ENCODE data around the gene SUSD4.

Gene SUSD4

GRCh38 chr1:223390618-223391017 lies 26.6 kb upstream of the SUSD4 start:
- H3K4me3 ChIP-seq (ENCODE audit: insufficient read length, low read depth), result no peak overlapping the region
- H3K9ac ChIP-seq (ENCODE audit: insufficient read length, low read depth), result no peak overlapping the region
- no peaks in the 10 kb centered on the region for H3K27me3 ChIP-seq (ENCODE audit: insufficient read depth, insufficient read length)
- H3K36me3 ChIP-seq (ENCODE audit: insufficient read depth, insufficient read length, low read length), result no peaks in the 10 kb centered on the region
- no peak for DNase-seq (ENCODE audit: low read depth, low spot score)
- peaks cover 8% of the 10 kb centered on the region; the same call in 1 of the 2 replicates for H3K9me3 ChIP-seq (ENCODE audit: insufficient read depth, low read length)
- H3K4me1 ChIP-seq (ENCODE audit: insufficient read depth, insufficient read length), result no peaks in the 10 kb centered on the region
- no peak for TF ChIP-seq SUZ12 (IDR thresholded peaks at IDR 0.05; ENCODE audit: extremely low read depth, insufficient read depth, insufficient read length)
- TF ChIP-seq YY1 (IDR thresholded peaks at IDR 0.05; ENCODE audit: insufficient read depth, insufficient read length), result no peak
- TF ChIP-seq ZNF274 (IDR thresholded peaks at IDR 0.05; ENCODE audit: low read depth, low read length), result no peak

DNA sequence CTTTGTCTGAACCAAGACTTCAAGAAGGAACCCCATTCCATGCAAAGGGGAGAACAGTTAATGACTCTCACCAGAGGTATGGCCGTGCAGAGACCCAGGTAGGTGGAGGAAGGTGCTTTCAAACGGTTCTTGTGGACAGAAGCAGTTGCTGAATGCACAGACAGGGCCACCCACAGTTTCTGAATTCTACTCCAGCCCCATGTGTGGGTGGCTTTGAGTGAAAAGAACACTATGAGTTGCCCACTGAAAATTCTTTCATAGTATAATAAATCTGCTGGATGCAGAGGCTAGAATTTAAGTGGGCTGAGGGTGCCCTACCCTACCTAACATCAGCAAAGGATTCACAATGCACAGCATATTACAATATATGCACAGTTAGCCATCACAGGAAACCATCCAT lies 22.0 kb upstream of the SUSD4 start:
- TF ChIP-seq SUZ12 (IDR thresholded peaks at IDR 0.05; ENCODE audit: extremely low read depth, insufficient read depth, insufficient read length), result no peak
- TF ChIP-seq ZNF274 (IDR thresholded peaks at IDR 0.05; ENCODE audit: low read depth, low read length), result no peak
- no peaks in the 10 kb centered on the region for H3K36me3 ChIP-seq (ENCODE audit: insufficient read depth, insufficient read length, low read length)
- no peak for DNase-seq (ENCODE audit: low read depth, low spot score)
- H3K4me1 ChIP-seq (ENCODE audit: insufficient read depth, insufficient read length), result no peaks in the 10 kb centered on the region
- H3K9ac ChIP-seq (ENCODE audit: insufficient read length, low read depth), result no peak overlapping the region
- no peak overlapping the region for H3K4me3 ChIP-seq (ENCODE audit: insufficient read length, low read depth)
- no peaks in the 10 kb centered on the region for H3K27me3 ChIP-seq (ENCODE audit: insufficient read depth, insufficient read length)
- H3K9me3 ChIP-seq (ENCODE audit: insufficient read depth, low read length), result no peaks in the 10 kb centered on the region

DNA sequence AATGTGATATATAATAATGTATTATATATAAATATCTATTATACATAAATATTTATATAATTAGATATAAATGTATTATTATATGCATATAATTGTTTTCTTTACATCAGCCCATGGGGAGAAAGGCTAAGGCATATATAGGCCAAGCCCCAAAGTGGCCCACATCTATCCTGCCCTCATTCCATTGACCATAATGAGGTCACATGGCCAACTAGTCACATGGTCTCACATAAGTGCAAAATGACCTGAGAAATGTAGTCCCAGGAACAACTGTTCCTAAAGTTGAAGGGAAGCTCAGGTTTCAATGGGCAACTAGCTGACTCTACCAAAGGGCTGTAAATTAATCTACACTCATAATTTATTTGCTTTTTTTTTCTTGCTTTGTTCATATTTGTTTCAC lies 14.8 kb upstream of the SUSD4 start:
- Histone ChIP-seq H3K4me3 (ENCODE audit: insufficient read length, low read depth) (no peak overlapping the region), H3K36me3 (ENCODE audit: insufficient read depth, insufficient read length, low read length) (no peaks in the 10 kb centered on the region), H3K9ac (ENCODE audit: insufficient read length, low read depth) (no peak overlapping the region), H3K4me1 (ENCODE audit: insufficient read depth, insufficient read length) (no peaks in the 10 kb centered on the region), H3K9me3 (ENCODE audit: insufficient read depth, low read length) (peaks cover 12% of the 10 kb centered on the region), H3K27me3 (ENCODE audit: insufficient read depth, insufficient read length) (no peaks in the 10 kb centered on the region)
- no peak for TF ChIP-seq SUZ12 (IDR thresholded peaks at IDR 0.05; ENCODE audit: extremely low read depth, insufficient read depth, insufficient read length)
- no peak for TF ChIP-seq YY1 (IDR thresholded peaks at IDR 0.05; ENCODE audit: insufficient read depth, insufficient read length)
- TF ChIP-seq ZNF274 (IDR thresholded peaks at IDR 0.05; ENCODE audit: low read depth, low read length), result no peak
- no peak for DNase-seq (ENCODE audit: low read depth, low spot score)

- no peak overlapping the region for H3K9ac ChIP-seq (ENCODE audit: insufficient read length, low read depth)
- H3K4me3 ChIP-seq (ENCODE audit: insufficient read length, low read depth), result no peak overlapping the region
- H3K36me3 ChIP-seq (ENCODE audit: insufficient read depth, insufficient read length, low read length), result no peaks in the 10 kb centered on the region
- H3K4me1 ChIP-seq (ENCODE audit: insufficient read depth, insufficient read length), result no peaks in the 10 kb centered on the region
- peaks cover 24% of the 10 kb centered on the region for H3K9me3 ChIP-seq (ENCODE audit: insufficient read depth, low read length)
- no peak for TF ChIP-seq SUZ12 (IDR thresholded peaks at IDR 0.05; ENCODE audit: extremely low read depth, insufficient read depth, insufficient read length)
- TF ChIP-seq YY1 (IDR thresholded peaks at IDR 0.05; ENCODE audit: insufficient read depth, insufficient read length), result no peak
- no peak for TF ChIP-seq ZNF274 (IDR thresholded peaks at IDR 0.05; ENCODE audit: low read depth, low read length)
- no peak for DNase-seq (ENCODE audit: low read depth, low spot score)
- no peaks in the 10 kb centered on the region for H3K27me3 ChIP-seq (ENCODE audit: insufficient read depth, insufficient read length)
Observed at GRCh38 chr1:223374064-223374610, 10.2 kb upstream of the SUSD4 start.

GRCh38 chr1:223364685-223365382 lies 858 bp upstream of the SUSD4 start:
- peak overlapping the region; percentile 49 for H3K4me3 ChIP-seq (ENCODE audit: insufficient read length, low read depth)
- peaks cover 48% of the 10 kb centered on the region for H3K27me3 ChIP-seq (ENCODE audit: insufficient read depth, insufficient read length)
- no peak for TF ChIP-seq YY1 (IDR thresholded peaks at IDR 0.05; ENCODE audit: insufficient read depth, insufficient read length)
- TF ChIP-seq SUZ12 (IDR thresholded peaks at IDR 0.05; ENCODE audit: extremely low read depth, insufficient read depth, insufficient read length), result peak; percentile 59
- H3K9me3 ChIP-seq (ENCODE audit: insufficient read depth, low read length), result no peaks in the 10 kb centered on the region
- H3K4me1 ChIP-seq (ENCODE audit: insufficient read depth, insufficient read length), result no peaks in the 10 kb centered on the region
- peak overlapping the region; percentile 42 for H3K9ac ChIP-seq (ENCODE audit: insufficient read length, low read depth)
- H3K36me3 ChIP-seq (ENCODE audit: insufficient read depth, insufficient read length, low read length), result no peaks in the 10 kb centered on the region
- DNase-seq (ENCODE audit: low read depth, low spot score), result no peak

GRCh38 chr1:223363057-223363855 lies 720 bp downstream of the SUSD4 start:
- TF ChIP-seq ZNF274 (IDR thresholded peaks at IDR 0.05; ENCODE audit: low read depth, low read length), result no peak
- TF ChIP-seq SUZ12 (IDR thresholded peaks at IDR 0.05; ENCODE audit: extremely low read depth, insufficient read depth, insufficient read length), result no peak
- TF ChIP-seq YY1 (IDR thresholded peaks at IDR 0.05; ENCODE audit: insufficient read depth, insufficient read length), result no peak
- Histone ChIP-seq H3K27me3 (ENCODE audit: insufficient read depth, insufficient read length) (peaks cover 48% of the 10 kb centered on the region), H3K9me3 (ENCODE audit: insufficient read depth, low read length) (no peaks in the 10 kb centered on the region), H3K9ac (ENCODE audit: insufficient read length, low read depth) (peak overlapping the region; percentile 64), H3K4me1 (ENCODE audit: insufficient read depth, insufficient read length) (no peaks in the 10 kb centered on the region), H3K36me3 (ENCODE audit: insufficient read depth, insufficient read length, low read length) (no peaks in the 10 kb centered on the region), H3K4me3 (ENCODE audit: insufficient read length, low read depth) (peak overlapping the region; percentile 61)
- no peak for DNase-seq (ENCODE audit: low read depth, low spot score)

DNA sequence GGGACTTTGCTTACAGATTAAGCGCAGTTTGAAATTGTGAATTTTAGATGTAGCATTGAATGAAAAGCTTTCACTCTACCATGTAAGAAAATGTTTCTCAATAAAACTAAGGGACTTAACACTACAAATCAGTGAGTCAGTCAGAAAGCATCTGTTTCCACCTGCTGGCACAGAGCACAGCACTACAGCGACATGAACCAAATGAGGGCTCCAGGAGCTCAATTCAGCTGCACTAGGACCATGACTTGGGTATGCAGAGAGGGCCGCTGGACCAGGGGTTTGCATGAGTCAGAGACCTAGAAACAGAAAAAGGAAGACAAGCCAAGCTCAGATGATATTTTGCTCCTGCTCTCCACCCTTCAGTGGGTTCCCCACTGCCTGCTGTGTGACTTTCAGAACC lies 5.2 kb downstream of the SUSD4 start:
- H3K9ac ChIP-seq (ENCODE audit: insufficient read length, low read depth), result no peak overlapping the region
- no peak overlapping the region for H3K4me3 ChIP-seq (ENCODE audit: insufficient read length, low read depth)
- H3K27me3 ChIP-seq (ENCODE audit: insufficient read depth, insufficient read length), result peaks cover 25% of the 10 kb centered on the region
- H3K9me3 ChIP-seq (ENCODE audit: insufficient read depth, low read length), result no peaks in the 10 kb centered on the region
- no peak for DNase-seq (ENCODE audit: low read depth, low spot score)
- no peaks in the 10 kb centered on the region for H3K4me1 ChIP-seq (ENCODE audit: insufficient read depth, insufficient read length)
- H3K36me3 ChIP-seq (ENCODE audit: insufficient read depth, insufficient read length, low read length), result no peaks in the 10 kb centered on the region
- TF ChIP-seq SUZ12 (IDR thresholded peaks at IDR 0.05; ENCODE audit: extremely low read depth, insufficient read depth, insufficient read length), result no peak
- TF ChIP-seq YY1 (IDR thresholded peaks at IDR 0.05; ENCODE audit: insufficient read depth, insufficient read length), result no peak
- no peak for TF ChIP-seq ZNF274 (IDR thresholded peaks at IDR 0.05; ENCODE audit: low read depth, low read length)
